SIG-M5 treated with dmso at 0.1 percent for 504 hours (cell line): ENCODE data around the gene ALKBH3.

Experiments used
- DNase-seq: peaks from one replicate; lab custom pipeline; 2025; ENCODE audit not compliant: unreplicated experiment; lab: John Stamatoyannopoulos, UW

Gene ALKBH3

GRCh38 chr11:43937434-43938411 is 57.1 kb downstream of the ALKBH3 start:
- DNase-seq, result peak; percentile 25

GRCh38 chr11:43941257-43941994 is 60.8 kb downstream of the ALKBH3 start:
- DNase-seq, result no peak

GRCh38 chr11:43942662-43943371 is 62.2 kb downstream of the ALKBH3 start:
- DNase-seq, result peak; percentile 24

GRCh38 chr11:43943372-43943930 is 62.8 kb downstream of the ALKBH3 start:
- DNase-seq, result no peak

- no peak for DNase-seq
Observed at GRCh38 chr11:43943931-43944751, 63.5 kb downstream of the ALKBH3 start.

- DNase-seq, result peak; percentile 75
Observed at GRCh38 chr11:43944761-43945311, 64.2 kb downstream of the ALKBH3 start.

GRCh38 chr11:43947003-43947500 is 66.4 kb downstream of the ALKBH3 start:
- peak; percentile 23 for DNase-seq

- no peak for DNase-seq
Observed at GRCh38 chr11:43947815-43948214, 67.2 kb downstream of the ALKBH3 start.

GRCh38 chr11:43948341-43949225 is 68.0 kb downstream of the ALKBH3 start:
- no peak for DNase-seq

GRCh38 chr11:43950311-43950855 is 69.8 kb downstream of the ALKBH3 start:
- no peak for DNase-seq

- no peak for DNase-seq
Observed at GRCh38 chr11:43951231-43951630, 70.6 kb downstream of the ALKBH3 start.

- no peak for DNase-seq
Observed at GRCh38 chr11:43952020-43952400, 71.4 kb downstream of the ALKBH3 start.

- no peak for DNase-seq
Observed at GRCh38 chr11:43952401-43953342, 72.0 kb downstream of the ALKBH3 start.

GRCh38 chr11:43953521-43953920 is 72.9 kb downstream of the ALKBH3 start:
- DNase-seq, result no peak

GRCh38 chr11:43954241-43954640 is 73.6 kb downstream of the ALKBH3 start:
- DNase-seq, result no peak

- DNase-seq, result no peak
Observed at GRCh38 chr11:43955381-43956118, 74.9 kb downstream of the ALKBH3 start.

- no peak for DNase-seq
Observed at GRCh38 chr11:43957571-43957970, 76.9 kb downstream of the ALKBH3 start.
